H9 (cell line): ENCODE measurements around the gene UST. TPM values are rescaled to one million over a fixed set of nuclear protein-coding genes. Genes with fewer than 3 reads are reported as not detected.

Experiments used
- DNase-seq: peaks from one replicate; pipeline ENCODE4 v3.0.0-alpha.2; 2017
- H2AFZ ChIP-seq: one replicate; pipeline ENCODE4 v1.6.1; 2013; ENCODE audit warnings: mild to moderate bottlenecking, low read length, control low read depth, moderate library complexity
- H2AK5ac ChIP-seq: 2 replicates; pipeline ENCODE4 v1.6.1; 2013; ENCODE audit warnings: low read length, control low read depth, mixed read lengths; ENCODE audit not compliant: insufficient read length
- H2BK120ac ChIP-seq: one replicate; pipeline ENCODE4 v1.6.1; 2013; ENCODE audit warnings: low read depth, mild to moderate bottlenecking, low read length, control low read depth, inconsistent platforms; ENCODE audit not compliant: poor library complexity, severe bottlenecking
- H2BK12ac ChIP-seq: 2 replicates; pipeline ENCODE4 v1.6.1; 2013; ENCODE audit warnings: low read length, control low read depth, mixed read lengths, low read depth; ENCODE audit not compliant: insufficient read length
- H2BK15ac ChIP-seq: 2 replicates; pipeline ENCODE4 v1.6.1; 2013; ENCODE audit warnings: low read depth, low read length, control low read depth
- H2BK20ac ChIP-seq: one replicate; pipeline ENCODE4 v1.6.1; 2013; ENCODE audit warnings: low read depth, mild to moderate bottlenecking, low read length, control low read depth, inconsistent platforms; ENCODE audit not compliant: poor library complexity, severe bottlenecking
- H2BK5ac ChIP-seq: 2 replicates; pipeline ENCODE4 v1.6.1; 2013; ENCODE audit warnings: low read length, control low read depth, mixed read lengths; ENCODE audit not compliant: insufficient read length
- H3K14ac ChIP-seq: 2 replicates; pipeline ENCODE4 v1.6.1; 2013; ENCODE audit warnings: low read length, control low read depth; ENCODE audit not compliant: insufficient read depth
- H3K18ac ChIP-seq: 2 replicates; pipeline ENCODE4 v1.6.1; 2013; ENCODE audit warnings: low read depth, mild to moderate bottlenecking, mixed read lengths, low read length, control low read depth; ENCODE audit not compliant: insufficient read length
- H3K23ac ChIP-seq: 2 replicates; pipeline ENCODE4 v1.6.1; 2013; ENCODE audit warnings: low read length, control low read depth, mixed read lengths, low read depth; ENCODE audit not compliant: insufficient read length
- H3K23me2 ChIP-seq: 2 replicates; pipeline ENCODE4 v1.6.1; 2013; ENCODE audit warnings: low read depth, mild to moderate bottlenecking, mixed read lengths, low read length, control low read depth; ENCODE audit not compliant: insufficient read length, poor library complexity, severe bottlenecking
- H3K27ac ChIP-seq: 2 replicates; pipeline ENCODE4 v1.5.1; 2013; ENCODE audit warnings: low read length, control low read depth, mixed read lengths, low read depth; ENCODE audit not compliant: insufficient read length
- H3K27me3 ChIP-seq: 2 replicates; pipeline ENCODE4 v1.6.1; 2013; ENCODE audit warnings: low read length, control low read depth, inconsistent platforms; ENCODE audit not compliant: insufficient read depth
- H3K4ac ChIP-seq: 2 replicates; pipeline ENCODE4 v1.6.1; 2013; ENCODE audit warnings: low read depth, mild to moderate bottlenecking, control low read depth, inconsistent platforms, low read length, moderate library complexity
- H3K4me1 ChIP-seq: 2 replicates; pipeline ENCODE4 v1.6.1; 2013; ENCODE audit warnings: low read length, control low read depth, inconsistent platforms; ENCODE audit not compliant: insufficient read depth
- H3K4me2 ChIP-seq: 2 replicates; pipeline ENCODE4 v1.6.1; 2013; ENCODE audit warnings: low read length, control low read depth, mixed read lengths; ENCODE audit not compliant: insufficient read length, insufficient read depth
- H3K56ac ChIP-seq: 2 replicates; pipeline ENCODE4 v1.6.1; 2013; ENCODE audit warnings: low read depth, mild to moderate bottlenecking, mixed read lengths, low read length, control low read depth; ENCODE audit not compliant: insufficient read length
- H3K79me1 ChIP-seq: 2 replicates; pipeline ENCODE4 v1.6.1; 2013; ENCODE audit warnings: low read depth, mild to moderate bottlenecking, moderate library complexity, low read length, control low read depth, inconsistent platforms; ENCODE audit not compliant: insufficient read depth, poor library complexity, severe bottlenecking
- H3K79me2 ChIP-seq: 2 replicates; pipeline ENCODE4 v1.6.1; 2013; ENCODE audit warnings: low read length, control low read depth, inconsistent platforms; ENCODE audit not compliant: insufficient read depth
- H3K9ac ChIP-seq: 2 replicates; pipeline ENCODE4 v1.6.1; 2013; ENCODE audit warnings: low read length, control low read depth, mixed read lengths; ENCODE audit not compliant: insufficient read length; ENCODE audit errors: extremely low read depth
- H3K9me3 ChIP-seq: one replicate; pipeline ENCODE4 v1.6.1; 2013; ENCODE audit warnings: low read depth, low read length, inconsistent platforms; ENCODE audit not compliant: control insufficient read depth
- H3T11ph ChIP-seq: one replicate; pipeline ENCODE4 v1.6.1; 2013; ENCODE audit warnings: mild to moderate bottlenecking, low read length, control low read depth, inconsistent platforms
- H4K20me1 ChIP-seq: one replicate; pipeline ENCODE4 v1.6.1; 2013; ENCODE audit not compliant: control insufficient read depth, insufficient read length, insufficient read depth
- H4K5ac ChIP-seq: 2 replicates; pipeline ENCODE4 v1.6.1; 2013; ENCODE audit warnings: low read depth, mild to moderate bottlenecking, mixed read lengths, low read length, control low read depth; ENCODE audit not compliant: insufficient read length
- H4K8ac ChIP-seq: replicated peaks from 2 replicates; pipeline ENCODE4 v1.6.1; 2013; ENCODE audit warnings: low read length, control low read depth, mixed read lengths, low read depth; ENCODE audit not compliant: insufficient read length
- H4K91ac ChIP-seq: 2 replicates; pipeline ENCODE4 v1.6.1; 2013; ENCODE audit warnings: low read depth, mild to moderate bottlenecking, moderate library complexity, mixed read lengths, low read length, control low read depth; ENCODE audit not compliant: insufficient read length
- H3K27ac Mint-ChIP-seq, 3 experiments: 2 replicates in 2 of 3; 3 replicates in 1 of 3; pipeline ENCODE4 v1.8.0; 2020 to 2021; ENCODE audit warnings: mixed read lengths in 3 of 3, mild to moderate bottlenecking in 1 of 3, moderate library complexity in 1 of 3
- H3K27me3 Mint-ChIP-seq: 2 replicates; pipeline ENCODE4 v1.8.0; 2021; ENCODE audit warnings: low read depth, mild to moderate bottlenecking, moderate library complexity, mixed read lengths
- H3K36me3 Mint-ChIP-seq, 3 experiments: 2 replicates in 2 of 3; 3 replicates in 1 of 3; pipeline ENCODE4 v1.8.0; 2020 to 2021; ENCODE audit warnings: low read depth in 3 of 3, mixed read lengths in 3 of 3; ENCODE audit not compliant: insufficient read depth in 1 of 3
- H3K4me1 Mint-ChIP-seq, 2 experiments: 2 replicates each; pipeline ENCODE4 v1.8.0; 2020; ENCODE audit warnings: mixed read lengths in 2 of 2
- H3K4me3 Mint-ChIP-seq, 2 experiments: 2 replicates in 1 of 2; 3 replicates in 1 of 2; pipeline ENCODE4 v1.8.0; 2020 to 2021; ENCODE audit warnings: mild to moderate bottlenecking in 2 of 2, mixed read lengths in 2 of 2, moderate library complexity in 1 of 2
- H3K9me3 Mint-ChIP-seq, 2 experiments: 2 replicates in 1 of 2; 3 replicates in 1 of 2; pipeline ENCODE4 v1.8.0; 2020; ENCODE audit warnings: mild to moderate bottlenecking in 2 of 2, mixed read lengths in 2 of 2, moderate library complexity in 1 of 2
- CTCF ChIP-seq: fragments of 200-600 bp; sonication (generic); conservative IDR thresholded peaks from 3 replicates; pipeline ENCODE4 v1.8.0; 2021; ENCODE audit warnings: antibody characterized with exemption, mild to moderate bottlenecking
- WGBS: extraction: QIAGEN DNeasy Blood & Tissue Kit; methylation state at CpG from one replicate; pipeline ENCODE4 v1.1.7; 2013; ENCODE audit warnings: missing lambda C conversion rate, low lambda C conversion rate, mixed read lengths; ENCODE audit not compliant: insufficient read length; ENCODE audit errors: extremely low coverage; 5-methylcytosine and 5-hydroxymethylcytosine counted together
- total RNA-seq: library from RNA; stranded (reverse); gene quantifications from 2 replicates; pipeline ENCODE4 v1.2.1, GENCODE V29; 2021

Gene UST
- total RNA-seq, 1 experiment from 2014 or later = 14.4 TPM

- H3K4me1 Mint-ChIP-seq = peaks cover 34 to 38% of the 10 kb centered on the region in 2 experiments
- no peak overlapping the region for H3K4ac ChIP-seq
- no peak for DNase-seq
- H2AK5ac ChIP-seq = no peak overlapping the region
- no peak overlapping the region for H3K4me3 Mint-ChIP-seq
- H2BK15ac ChIP-seq = no peak overlapping the region
- no peak overlapping the region for H2BK120ac ChIP-seq
- peaks cover 3% of the 10 kb centered on the region for H3K79me1 ChIP-seq
- no peak overlapping the region for H2BK5ac ChIP-seq
- no peak overlapping the region for H4K91ac ChIP-seq
- no peak overlapping the region for H3K18ac ChIP-seq
- peaks cover 3% of the 10 kb centered on the region for H3K4me1 ChIP-seq
- H3K27ac Mint-ChIP-seq = no peak overlapping the region
- peaks cover 4 to 5% of the 10 kb centered on the region in 2 experiments; a peak in 2 of 5 replicates for H3K9me3 Mint-ChIP-seq
- no peak overlapping the region for H4K8ac ChIP-seq
- H3K27me3 Mint-ChIP-seq = no peaks in the 10 kb centered on the region
- H3K27me3 ChIP-seq = no peaks in the 10 kb centered on the region
- no peak overlapping the region for H3K23ac ChIP-seq
- H3T11ph ChIP-seq = no peak overlapping the region
- H3K27ac ChIP-seq = no peak overlapping the region
- WGBS = no CpG with 5 or more reads among the region's 5 CpGs
- no peak overlapping the region for H3K9ac ChIP-seq
- H3K23me2 ChIP-seq = no peaks in the 10 kb centered on the region
- H3K14ac ChIP-seq = no peak overlapping the region
- no peak overlapping the region for H2BK12ac ChIP-seq
- H3K56ac ChIP-seq = no peak overlapping the region
- H2BK20ac ChIP-seq = no peak overlapping the region
- no peaks in the 10 kb centered on the region for H3K79me2 ChIP-seq
- H3K9me3 ChIP-seq = no peaks in the 10 kb centered on the region
- peaks cover 4 to 10% (median 8%) of the 10 kb centered on the region in 3 experiments; a peak in 6 of 7 replicates for H3K36me3 Mint-ChIP-seq
- H4K5ac ChIP-seq = no peak overlapping the region
- no peak overlapping the region for H3K4me2 ChIP-seq
- H2AFZ ChIP-seq = no peak overlapping the region
- no peaks in the 10 kb centered on the region for H4K20me1 ChIP-seq
- TF ChIP-seq CTCF = no peak
Observed at GRCh38 chr6:148912252-148912651, 165.4 kb downstream of the UST start.
